ENCODE measurements around the gene LILRB2. TPM values are rescaled to one million over a fixed set of nuclear protein-coding genes. Genes with fewer than 3 reads are reported as not detected.
"Not testable (repeated sequence)": the region's sequence is repeated elsewhere in the genome, so short reads cannot be mapped to it uniquely, and the experiment has no call there.

The LILRB2 gene
- polyA plus RNA-seq, 1 of the 3 experiments (the other 2 are of a cell fraction) = not detected

DNA sequence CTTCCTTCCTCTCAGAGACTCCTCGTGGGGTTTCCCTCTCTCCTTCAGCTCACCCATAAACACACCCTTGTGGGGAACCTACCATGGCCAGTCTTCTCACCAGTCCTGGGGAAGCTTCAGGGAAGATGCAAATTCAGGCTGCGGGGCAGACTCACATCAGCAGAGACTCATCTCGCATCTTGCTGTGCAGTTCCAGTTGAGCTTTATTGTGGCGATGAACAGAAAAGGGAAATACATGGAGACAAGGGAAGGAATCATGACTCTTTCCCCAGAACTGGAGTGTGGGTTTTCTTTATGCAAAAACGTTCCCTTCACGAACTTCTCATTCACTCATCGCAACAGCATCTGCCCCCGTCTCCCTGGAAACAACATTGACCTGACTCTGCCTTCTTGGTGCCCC lies 8.2 kb upstream of the LILRB2 start:
- H3K9me3 ChIP-seq; H3F3A ChIP-seq (replicated peaks; ENCODE audit: insufficient read depth); H2AFZ ChIP-seq (ENCODE audit: low read depth); H3K4me1 ChIP-seq (ENCODE audit: control insufficient read depth in 1 of 2, insufficient read depth in 2 of 2, low read depth in 1 of 2, low read length in 1 of 2); H3K4me3 ChIP-seq (ENCODE audit: low read depth in 2 of 2, low read length in 1 of 2); H3K79me2 ChIP-seq (ENCODE audit: insufficient read depth); H3K9me2 ChIP-seq; H3K27ac ChIP-seq (ENCODE audit: low read depth in 2 of 2, low read length in 1 of 2); H3K36me3 ChIP-seq (replicated peaks in 1 of 2; ENCODE audit: control insufficient read depth in 1 of 2, insufficient read depth in 2 of 2, low read length in 1 of 2); CTCF ChIA-PET; POLR2A ChIA-PET; DNase-seq; H3K9ac ChIP-seq; H4K20me1 ChIP-seq (ENCODE audit: insufficient read depth); H3K4me2 ChIP-seq: not testable (repeated sequence)
- WGBS (ENCODE audit: low lambda C conversion rate) = 3% methylated on average over 4 of the region's 8 CpGs
- peaks cover 35% of the 10 kb centered on the region; the same call in 1 of the 2 replicates for H3K27me3 ChIP-seq (ENCODE audit: insufficient read depth)

DNA sequence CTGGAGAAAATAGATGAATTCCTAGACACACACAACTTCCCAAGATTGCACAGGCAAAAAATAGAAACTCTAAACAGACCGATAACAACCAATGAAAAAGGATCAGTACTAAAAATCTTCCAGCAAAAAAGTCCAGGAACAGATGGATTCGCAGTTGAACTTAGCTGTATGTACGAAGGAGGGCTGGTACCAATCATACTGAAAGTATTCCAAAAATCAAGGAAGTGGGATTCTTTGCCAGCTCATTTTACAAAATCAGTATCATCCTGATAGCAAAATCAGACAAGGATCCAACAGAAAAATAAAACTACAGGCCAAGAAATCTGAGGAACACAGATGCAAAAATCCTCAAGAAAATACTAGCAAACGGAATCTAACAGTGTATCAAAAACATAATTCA lies 6.5 kb upstream of the LILRB2 start:
- Histone ChIP-seq H3K27ac (ENCODE audit: low read depth in 2 of 2, low read length in 1 of 2) (no peak overlapping the region), H3K79me2 (ENCODE audit: insufficient read depth) (no peaks in the 10 kb centered on the region), H3K27me3 (ENCODE audit: insufficient read depth) (peaks cover 44% of the 10 kb centered on the region; the same call in 1 of the 2 replicates), H3K4me1 (ENCODE audit: control insufficient read depth in 1 of 2, insufficient read depth in 2 of 2, low read depth in 1 of 2, low read length in 1 of 2) (no peaks in the 10 kb centered on the region), H3F3A (replicated peaks; ENCODE audit: insufficient read depth) (peaks cover 6% of the 10 kb centered on the region), H3K4me2 (no peak overlapping the region), H3K36me3 (replicated peaks in 1 of 2; ENCODE audit: control insufficient read depth in 1 of 2, insufficient read depth in 2 of 2, low read length in 1 of 2) (no peaks in the 10 kb centered on the region), H3K9me2 (no peaks in the 10 kb centered on the region), H3K4me3 (ENCODE audit: low read depth in 2 of 2, low read length in 1 of 2) (no peak overlapping the region), H3K9me3 (no peaks in the 10 kb centered on the region), H3K9ac (no peak overlapping the region), H2AFZ (ENCODE audit: low read depth) (no peak overlapping the region), H4K20me1 (ENCODE audit: insufficient read depth) (no peaks in the 10 kb centered on the region)
- TF ChIP-seq, protein P1, sequence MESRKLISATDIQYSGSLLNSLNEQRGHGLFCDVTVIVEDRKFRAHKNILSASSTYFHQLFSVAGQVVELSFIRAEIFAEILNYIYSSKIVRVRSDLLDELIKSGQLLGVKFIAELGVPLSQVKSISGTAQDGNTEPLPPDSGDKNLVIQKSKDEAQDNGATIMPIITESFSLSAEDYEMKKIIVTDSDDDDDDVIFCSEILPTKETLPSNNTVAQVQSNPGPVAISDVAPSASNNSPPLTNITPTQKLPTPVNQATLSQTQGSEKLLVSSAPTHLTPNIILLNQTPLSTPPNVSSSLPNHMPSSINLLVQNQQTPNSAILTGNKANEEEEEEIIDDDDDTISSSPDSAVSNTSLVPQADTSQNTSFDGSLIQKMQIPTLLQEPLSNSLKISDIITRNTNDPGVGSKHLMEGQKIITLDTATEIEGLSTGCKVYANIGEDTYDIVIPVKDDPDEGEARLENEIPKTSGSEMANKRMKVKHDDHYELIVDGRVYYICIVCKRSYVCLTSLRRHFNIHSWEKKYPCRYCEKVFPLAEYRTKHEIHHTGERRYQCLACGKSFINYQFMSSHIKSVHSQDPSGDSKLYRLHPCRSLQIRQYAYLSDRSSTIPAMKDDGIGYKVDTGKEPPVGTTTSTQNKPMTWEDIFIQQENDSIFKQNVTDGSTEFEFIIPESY (IDR thresholded peaks at IDR 0.05; ENCODE audit: borderline replicate concordance, low read depth) = no peak
- TF ChIP-seq TCF12 (IDR thresholded peaks at IDR 0.05) (peak; percentile 25; the same call in 1 of the 2 replicates), EP300 (IDR thresholded peaks at IDR 0.05; ENCODE audit: borderline replicate concordance in 1 of 2, low read depth in 1 of 2, low read length in 1 of 2) (no peak), RXRA (IDR thresholded peaks at IDR 0.05; ENCODE audit: borderline replicate concordance, low read depth) (no peak), GABPA (IDR thresholded peaks at IDR 0.05; ENCODE audit: low read depth) (no peak), NFIC (IDR thresholded peaks at IDR 0.05; ENCODE audit: borderline replicate concordance) (peak; percentile 39), NRF1 (IDR thresholded peaks at IDR 0.05; ENCODE audit: low read depth, low read length) (no peak), ELF1 (IDR thresholded peaks at IDR 0.05) (peak; percentile 78; the same call in 1 of the 2 replicates)
- TF ChIP-seq, protein P2, sequence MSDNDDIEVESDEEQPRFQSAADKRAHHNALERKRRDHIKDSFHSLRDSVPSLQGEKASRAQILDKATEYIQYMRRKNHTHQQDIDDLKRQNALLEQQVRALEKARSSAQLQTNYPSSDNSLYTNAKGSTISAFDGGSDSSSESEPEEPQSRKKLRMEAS (IDR thresholded peaks at IDR 0.05; ENCODE audit: low read depth) = no peak
- TF ChIP-seq, protein P3, sequence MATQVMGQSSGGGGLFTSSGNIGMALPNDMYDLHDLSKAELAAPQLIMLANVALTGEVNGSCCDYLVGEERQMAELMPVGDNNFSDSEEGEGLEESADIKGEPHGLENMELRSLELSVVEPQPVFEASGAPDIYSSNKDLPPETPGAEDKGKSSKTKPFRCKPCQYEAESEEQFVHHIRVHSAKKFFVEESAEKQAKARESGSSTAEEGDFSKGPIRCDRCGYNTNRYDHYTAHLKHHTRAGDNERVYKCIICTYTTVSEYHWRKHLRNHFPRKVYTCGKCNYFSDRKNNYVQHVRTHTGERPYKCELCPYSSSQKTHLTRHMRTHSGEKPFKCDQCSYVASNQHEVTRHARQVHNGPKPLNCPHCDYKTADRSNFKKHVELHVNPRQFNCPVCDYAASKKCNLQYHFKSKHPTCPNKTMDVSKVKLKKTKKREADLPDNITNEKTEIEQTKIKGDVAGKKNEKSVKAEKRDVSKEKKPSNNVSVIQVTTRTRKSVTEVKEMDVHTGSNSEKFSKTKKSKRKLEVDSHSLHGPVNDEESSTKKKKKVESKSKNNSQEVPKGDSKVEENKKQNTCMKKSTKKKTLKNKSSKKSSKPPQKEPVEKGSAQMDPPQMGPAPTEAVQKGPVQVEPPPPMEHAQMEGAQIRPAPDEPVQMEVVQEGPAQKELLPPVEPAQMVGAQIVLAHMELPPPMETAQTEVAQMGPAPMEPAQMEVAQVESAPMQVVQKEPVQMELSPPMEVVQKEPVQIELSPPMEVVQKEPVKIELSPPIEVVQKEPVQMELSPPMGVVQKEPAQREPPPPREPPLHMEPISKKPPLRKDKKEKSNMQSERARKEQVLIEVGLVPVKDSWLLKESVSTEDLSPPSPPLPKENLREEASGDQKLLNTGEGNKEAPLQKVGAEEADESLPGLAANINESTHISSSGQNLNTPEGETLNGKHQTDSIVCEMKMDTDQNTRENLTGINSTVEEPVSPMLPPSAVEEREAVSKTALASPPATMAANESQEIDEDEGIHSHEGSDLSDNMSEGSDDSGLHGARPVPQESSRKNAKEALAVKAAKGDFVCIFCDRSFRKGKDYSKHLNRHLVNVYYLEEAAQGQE (IDR thresholded peaks at IDR 0.05; ENCODE audit: low read depth, low read length) = no peak
- DNase-seq = no peak
- ChIA-PET POLR2A (no interaction called here), CTCF (interaction anchor here (0.6 kb wide), 1 partner anchor 37 kb away, joined by 3 read pairs; no protein-coding TSS in a partner anchor)
- 7% methylated on average over 4 of the region's 4 CpGs for WGBS (ENCODE audit: low lambda C conversion rate)

DNA sequence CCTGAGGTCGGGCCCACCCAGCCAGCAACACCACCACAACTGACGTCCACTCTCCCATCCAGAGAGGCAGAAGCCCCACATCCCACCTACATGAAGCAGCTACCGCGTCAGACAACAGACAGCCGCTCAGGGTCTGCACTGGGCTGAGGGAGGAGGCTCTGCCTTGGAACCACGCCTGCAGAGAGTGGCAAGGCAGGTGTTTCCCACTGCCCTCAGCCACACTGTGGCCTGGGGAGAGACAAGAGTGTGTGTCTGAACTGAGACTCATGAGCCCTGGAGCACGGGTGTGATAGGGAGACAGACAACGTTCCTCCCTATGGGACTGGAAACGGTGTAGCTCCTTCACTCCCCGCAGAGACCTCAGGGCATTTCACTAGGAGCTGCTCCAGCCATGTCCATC lies 5.4 kb upstream of the LILRB2 start:
- POLR2A ChIA-PET; H3K9me2 ChIP-seq; H3F3A ChIP-seq (replicated peaks; ENCODE audit: insufficient read depth); H3K4me1 ChIP-seq (ENCODE audit: control insufficient read depth in 1 of 2, insufficient read depth in 2 of 2, low read depth in 1 of 2, low read length in 1 of 2); DNase-seq; H3K27ac ChIP-seq (ENCODE audit: low read depth in 2 of 2, low read length in 1 of 2); H3K4me3 ChIP-seq (ENCODE audit: low read depth in 2 of 2, low read length in 1 of 2); H3K4me2 ChIP-seq; H3K79me2 ChIP-seq (ENCODE audit: insufficient read depth); H2AFZ ChIP-seq (ENCODE audit: low read depth); H3K9me3 ChIP-seq; H3K36me3 ChIP-seq (replicated peaks in 1 of 2; ENCODE audit: control insufficient read depth in 1 of 2, insufficient read depth in 2 of 2, low read length in 1 of 2); H4K20me1 ChIP-seq (ENCODE audit: insufficient read depth); H3K9ac ChIP-seq; CTCF ChIA-PET: not testable (repeated sequence)
- H3K27me3 ChIP-seq (ENCODE audit: insufficient read depth) = peaks cover 44% of the 10 kb centered on the region
- 36% methylated on average over 4 of the region's 10 CpGs for WGBS (ENCODE audit: low lambda C conversion rate)

DNA sequence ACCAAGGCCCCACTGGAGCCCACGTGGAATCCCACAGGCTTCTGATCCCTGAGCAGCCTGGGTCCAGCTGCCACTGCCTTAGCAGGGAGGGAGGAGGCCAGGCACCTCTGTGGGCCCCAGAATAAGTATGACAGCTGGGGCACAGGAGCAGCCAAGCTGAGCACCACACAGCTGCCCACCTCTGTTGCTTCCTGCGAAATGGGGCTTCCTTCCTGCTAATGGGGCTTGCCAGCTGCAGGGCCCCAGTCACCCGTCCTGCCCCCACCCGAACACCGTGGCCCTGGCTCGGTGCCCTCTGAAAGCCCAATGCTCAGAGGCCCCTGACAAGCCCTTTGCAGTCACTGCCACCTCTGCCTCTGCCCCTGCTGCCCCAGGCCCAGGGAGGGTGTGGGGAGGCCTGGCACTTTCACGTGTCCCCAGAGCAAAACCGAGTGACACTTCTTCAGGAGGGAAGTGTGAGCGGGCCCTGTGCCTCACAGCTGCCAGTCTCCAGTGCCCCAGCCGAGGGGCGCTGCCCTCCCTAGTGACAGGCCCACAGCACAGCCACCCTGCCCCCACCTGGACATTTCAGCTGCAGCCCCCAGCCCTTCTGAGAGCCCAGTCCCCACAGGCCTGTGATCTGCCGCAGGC lies 4.6 kb upstream of the LILRB2 start:
- H3K9me2 ChIP-seq; H3K9ac ChIP-seq; H3K79me2 ChIP-seq (ENCODE audit: insufficient read depth); POLR2A ChIA-PET; H3K27ac ChIP-seq (ENCODE audit: low read depth in 2 of 2, low read length in 1 of 2); H3K4me2 ChIP-seq; H3K36me3 ChIP-seq (replicated peaks in 1 of 2; ENCODE audit: control insufficient read depth in 1 of 2, insufficient read depth in 2 of 2, low read length in 1 of 2); H4K20me1 ChIP-seq (ENCODE audit: insufficient read depth); H3K4me1 ChIP-seq (ENCODE audit: control insufficient read depth in 1 of 2, insufficient read depth in 2 of 2, low read depth in 1 of 2, low read length in 1 of 2); H3F3A ChIP-seq (replicated peaks; ENCODE audit: insufficient read depth); H2AFZ ChIP-seq (ENCODE audit: low read depth); H3K4me3 ChIP-seq (ENCODE audit: low read depth in 2 of 2, low read length in 1 of 2); DNase-seq; CTCF ChIA-PET; H3K9me3 ChIP-seq: not testable (repeated sequence)
- 21% methylated on average over 7 of the region's 12 CpGs for WGBS (ENCODE audit: low lambda C conversion rate)
- H3K27me3 ChIP-seq (ENCODE audit: insufficient read depth) = peaks cover 44% of the 10 kb centered on the region
